ENCODE results near the gene MAP7. TPM values are rescaled to one million over a fixed set of nuclear protein-coding genes. Genes with fewer than 3 reads are reported as not detected.

Gene MAP7
- total RNA-seq, 2 experiments from 2014 or later: 0.78 to 1.0 TPM

GRCh38 chr6:136426627-136427377 lies 123.4 kb downstream of the MAP7 start:
- Mint-ChIP-seq H3K27ac (no peak overlapping the region), H3K9me3 (no peaks in the 10 kb centered on the region), H3K27me3 (peaks cover 4% of the 10 kb centered on the region), H3K4me3 (no peak overlapping the region), H3K36me3 (no peaks in the 10 kb centered on the region), H3K4me1 (no peaks in the 10 kb centered on the region)
- no peak for DNase-seq

- H3K9me3 Mint-ChIP-seq: no peaks in the 10 kb centered on the region
- peaks cover 2% of the 10 kb centered on the region for H3K27me3 Mint-ChIP-seq
- H3K27ac Mint-ChIP-seq: no peak overlapping the region
- no peaks in the 10 kb centered on the region for H3K36me3 Mint-ChIP-seq
- DNase-seq: no peak
- no peaks in the 10 kb centered on the region for H3K4me1 Mint-ChIP-seq
- H3K4me3 Mint-ChIP-seq: no peak overlapping the region
Measured at GRCh38 chr6:136425793-136426192, 124.4 kb downstream of the MAP7 start.

- Mint-ChIP-seq H3K4me3 (no peak overlapping the region), H3K9me3 (no peaks in the 10 kb centered on the region), H3K36me3 (no peaks in the 10 kb centered on the region), H3K27me3 (no peaks in the 10 kb centered on the region), H3K27ac (no peak overlapping the region), H3K4me1 (no peaks in the 10 kb centered on the region)
- no peak for DNase-seq
Measured at GRCh38 chr6:136424901-136425300, 125.3 kb downstream of the MAP7 start.

- Mint-ChIP-seq H3K27ac (no peak overlapping the region), H3K4me1 (no peaks in the 10 kb centered on the region), H3K27me3 (no peaks in the 10 kb centered on the region), H3K4me3 (no peak overlapping the region), H3K9me3 (no peaks in the 10 kb centered on the region), H3K36me3 (no peaks in the 10 kb centered on the region)
- no peak for DNase-seq
Measured at GRCh38 chr6:136424450-136424849, 125.8 kb downstream of the MAP7 start.

GRCh38 chr6:136421537-136422158 lies 128.6 kb downstream of the MAP7 start:
- no peaks in the 10 kb centered on the region for H3K27me3 Mint-ChIP-seq
- no peaks in the 10 kb centered on the region for H3K9me3 Mint-ChIP-seq
- no peak overlapping the region for H3K4me3 Mint-ChIP-seq
- H3K27ac Mint-ChIP-seq: no peak overlapping the region
- DNase-seq: no peak
- no peaks in the 10 kb centered on the region for H3K36me3 Mint-ChIP-seq
- no peaks in the 10 kb centered on the region for H3K4me1 Mint-ChIP-seq

- H3K27me3 Mint-ChIP-seq: no peaks in the 10 kb centered on the region
- H3K4me1 Mint-ChIP-seq: no peaks in the 10 kb centered on the region
- H3K9me3 Mint-ChIP-seq: no peaks in the 10 kb centered on the region
- H3K4me3 Mint-ChIP-seq: no peak overlapping the region
- no peaks in the 10 kb centered on the region for H3K36me3 Mint-ChIP-seq
- no peak overlapping the region for H3K27ac Mint-ChIP-seq
- DNase-seq: no peak
Measured at GRCh38 chr6:136420853-136421252, 129.4 kb downstream of the MAP7 start.

GRCh38 chr6:136415351-136416007 lies 134.7 kb downstream of the MAP7 start:
- Mint-ChIP-seq H3K4me3 (no peak overlapping the region), H3K27me3 (no peaks in the 10 kb centered on the region), H3K9me3 (no peaks in the 10 kb centered on the region), H3K27ac (no peak overlapping the region), H3K36me3 (no peaks in the 10 kb centered on the region), H3K4me1 (no peaks in the 10 kb centered on the region)
- DNase-seq: no peak

- no peak for DNase-seq
- Mint-ChIP-seq H3K27me3 (no peaks in the 10 kb centered on the region), H3K4me1 (peaks cover 4% of the 10 kb centered on the region), H3K27ac (no peak overlapping the region), H3K9me3 (no peaks in the 10 kb centered on the region), H3K36me3 (no peaks in the 10 kb centered on the region), H3K4me3 (no peak overlapping the region)
Measured at GRCh38 chr6:136412410-136412809, 137.8 kb downstream of the MAP7 start.

GRCh38 chr6:136411453-136412354 lies 138.5 kb downstream of the MAP7 start:
- no peak for DNase-seq
- H3K27ac Mint-ChIP-seq: no peak overlapping the region
- peaks cover 4% of the 10 kb centered on the region for H3K4me1 Mint-ChIP-seq
- H3K27me3 Mint-ChIP-seq: no peaks in the 10 kb centered on the region
- no peak overlapping the region for H3K4me3 Mint-ChIP-seq
- H3K36me3 Mint-ChIP-seq: no peaks in the 10 kb centered on the region
- no peaks in the 10 kb centered on the region for H3K9me3 Mint-ChIP-seq

GRCh38 chr6:136411025-136411325 lies 139.2 kb downstream of the MAP7 start:
- H3K27ac Mint-ChIP-seq: no peak overlapping the region
- DNase-seq: no peak
- H3K4me3 Mint-ChIP-seq: no peak overlapping the region
- H3K36me3 Mint-ChIP-seq: no peaks in the 10 kb centered on the region
- H3K4me1 Mint-ChIP-seq: peaks cover 4% of the 10 kb centered on the region
- no peaks in the 10 kb centered on the region for H3K9me3 Mint-ChIP-seq
- no peaks in the 10 kb centered on the region for H3K27me3 Mint-ChIP-seq

- Mint-ChIP-seq H3K27me3 (peaks cover 3% of the 10 kb centered on the region), H3K36me3 (no peaks in the 10 kb centered on the region), H3K27ac (no peak overlapping the region), H3K4me1 (peaks cover 4% of the 10 kb centered on the region), H3K4me3 (no peak overlapping the region), H3K9me3 (no peaks in the 10 kb centered on the region)
- DNase-seq: no peak
Measured at GRCh38 chr6:136410201-136411024, 139.8 kb downstream of the MAP7 start.

- Mint-ChIP-seq H3K27ac (no peak overlapping the region), H3K4me1 (peaks cover 4% of the 10 kb centered on the region), H3K9me3 (no peaks in the 10 kb centered on the region), H3K27me3 (peaks cover 8% of the 10 kb centered on the region), H3K36me3 (no peaks in the 10 kb centered on the region), H3K4me3 (no peak overlapping the region)
- DNase-seq: no peak
Measured at GRCh38 chr6:136409597-136409996, 140.6 kb downstream of the MAP7 start.

- H3K4me3 Mint-ChIP-seq: no peak overlapping the region
- H3K27ac Mint-ChIP-seq: no peak overlapping the region
- peaks cover 8% of the 10 kb centered on the region for H3K27me3 Mint-ChIP-seq
- peaks cover 4% of the 10 kb centered on the region for H3K4me1 Mint-ChIP-seq
- DNase-seq: no peak
- H3K36me3 Mint-ChIP-seq: no peaks in the 10 kb centered on the region
- H3K9me3 Mint-ChIP-seq: no peaks in the 10 kb centered on the region
Measured at GRCh38 chr6:136408204-136408603, 142.0 kb downstream of the MAP7 start.

GRCh38 chr6:136405420-136406029 lies 144.7 kb downstream of the MAP7 start:
- Mint-ChIP-seq H3K4me1 (peaks cover 4% of the 10 kb centered on the region), H3K27ac (no peak overlapping the region), H3K27me3 (peaks cover 8% of the 10 kb centered on the region), H3K36me3 (no peaks in the 10 kb centered on the region), H3K4me3 (no peak overlapping the region), H3K9me3 (no peaks in the 10 kb centered on the region)
- no peak for DNase-seq
